ENCODE results near the gene SRGAP2C.
"Not testable (repeated sequence)": the region's sequence is repeated elsewhere in the genome, so short reads cannot be mapped to it uniquely, and the experiment has no call there.

Gene SRGAP2C

DNA sequence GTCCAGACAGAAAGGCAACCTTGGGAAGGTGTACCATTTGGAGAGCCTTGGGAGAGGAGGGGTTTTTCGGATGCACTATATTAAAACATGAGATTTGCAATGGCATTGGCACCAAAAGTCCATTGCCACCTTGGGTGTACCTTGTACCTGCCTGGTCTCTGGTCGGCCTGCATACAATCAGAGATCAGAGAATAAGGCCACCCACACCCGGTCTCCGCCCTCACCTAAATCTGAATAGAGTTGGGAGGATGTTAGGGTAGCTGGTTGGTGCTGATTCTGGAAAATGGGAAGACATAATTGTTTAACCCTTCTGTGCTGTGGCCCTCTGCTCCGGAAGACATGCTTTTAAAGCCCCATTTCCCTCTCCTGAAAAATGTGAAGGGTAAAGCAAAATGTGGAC is 3.1 kb downstream of the SRGAP2C start:
- H3K4me3 ChIP-seq (ENCODE audit: insufficient read depth, low read depth, low read length); H3K27ac ChIP-seq (ENCODE audit: insufficient read depth, low read depth, low read length, poor library complexity, severe bottlenecking); H3K9me3 ChIP-seq (ENCODE audit: control insufficient read depth, low read length); H3K4me1 ChIP-seq (ENCODE audit: control insufficient read depth, insufficient read depth, low read length); H3K36me3 ChIP-seq (ENCODE audit: control insufficient read depth, insufficient read depth, low read length); H3K27me3 ChIP-seq (ENCODE audit: control insufficient read depth, insufficient read depth, low read length, poor library complexity, severe bottlenecking): not testable (repeated sequence)
- 86 to 93% methylated on average over 1 to 4 of the region's 5 CpGs for WGBS, 2 experiments

DNA sequence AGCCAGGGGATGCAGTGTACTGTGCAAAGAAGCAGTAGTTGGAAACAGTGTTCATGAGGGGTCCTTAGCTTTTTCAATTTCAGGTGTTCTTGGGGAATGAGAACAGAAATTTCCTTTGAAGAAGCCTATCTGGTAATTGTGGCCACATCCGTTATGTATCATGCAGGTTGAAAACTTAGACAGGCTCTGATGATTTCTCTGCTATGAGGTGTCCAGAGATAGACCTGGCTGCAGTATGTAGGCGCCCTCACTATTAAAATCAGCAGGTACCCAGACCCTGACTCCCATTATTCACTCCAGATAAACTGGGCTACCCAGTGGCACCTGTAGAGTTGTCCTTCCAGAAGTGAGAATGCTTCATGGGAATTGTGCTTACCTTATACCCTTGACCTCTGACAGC is 7.7 kb downstream of the SRGAP2C start:
- H3K9me3 ChIP-seq (ENCODE audit: control insufficient read depth, low read length); H3K27ac ChIP-seq (ENCODE audit: insufficient read depth, low read depth, low read length, poor library complexity, severe bottlenecking); H3K4me1 ChIP-seq (ENCODE audit: control insufficient read depth, insufficient read depth, low read length); H3K36me3 ChIP-seq (ENCODE audit: control insufficient read depth, insufficient read depth, low read length); H3K27me3 ChIP-seq (ENCODE audit: control insufficient read depth, insufficient read depth, low read length, poor library complexity, severe bottlenecking); H3K4me3 ChIP-seq (ENCODE audit: insufficient read depth, low read depth, low read length): not testable (repeated sequence)
- no CpG with 5 or more reads among the region's 2 CpGs for WGBS, 2 experiments

DNA sequence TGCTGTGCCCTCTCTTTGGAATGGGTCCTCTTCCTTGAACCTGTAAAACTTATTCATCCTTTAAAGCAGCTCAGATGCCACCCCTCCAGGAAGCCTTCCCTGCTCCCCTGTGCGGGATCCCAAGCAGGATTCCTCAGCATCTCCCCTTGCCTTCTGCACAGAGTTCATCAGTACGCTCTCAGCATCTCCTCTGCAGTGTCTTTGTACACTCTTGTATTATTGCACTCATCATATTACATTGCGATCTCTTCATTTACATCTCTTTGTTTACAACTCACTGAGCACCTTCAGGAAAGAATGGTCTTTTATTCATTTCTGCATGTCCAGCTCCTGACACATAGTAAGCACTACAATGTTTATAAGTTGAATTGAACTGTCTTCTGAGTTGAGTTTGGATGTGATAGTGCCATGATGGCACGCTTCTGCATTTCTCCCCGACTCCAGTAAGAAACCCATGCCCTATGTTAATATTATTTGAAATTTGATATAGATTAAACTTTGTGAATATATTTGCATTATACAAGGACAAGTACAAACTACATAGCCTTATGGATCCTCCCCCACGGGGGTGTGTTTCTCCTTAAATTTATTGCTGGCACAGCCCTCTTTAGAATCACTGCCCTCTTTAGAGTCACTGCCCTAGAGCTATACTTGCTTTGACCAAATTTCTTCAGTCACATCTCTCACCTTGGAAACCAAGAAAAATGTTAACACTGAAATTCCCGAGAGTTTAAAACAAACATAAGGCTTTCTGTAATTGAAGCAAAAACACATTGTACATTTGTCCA is 12.5 kb downstream of the SRGAP2C start:
- not testable (repeated sequence) for H3K4me1 ChIP-seq (ENCODE audit: control insufficient read depth, insufficient read depth, low read length); H3K27ac ChIP-seq (ENCODE audit: insufficient read depth, low read depth, low read length, poor library complexity, severe bottlenecking); H3K4me3 ChIP-seq (ENCODE audit: insufficient read depth, low read depth, low read length); H3K36me3 ChIP-seq (ENCODE audit: control insufficient read depth, insufficient read depth, low read length); H3K27me3 ChIP-seq (ENCODE audit: control insufficient read depth, insufficient read depth, low read length, poor library complexity, severe bottlenecking); H3K9me3 ChIP-seq (ENCODE audit: control insufficient read depth, low read length)
- WGBS, 2 experiments = 92 to 100% methylated on average over 2 of the region's 7 CpGs

DNA sequence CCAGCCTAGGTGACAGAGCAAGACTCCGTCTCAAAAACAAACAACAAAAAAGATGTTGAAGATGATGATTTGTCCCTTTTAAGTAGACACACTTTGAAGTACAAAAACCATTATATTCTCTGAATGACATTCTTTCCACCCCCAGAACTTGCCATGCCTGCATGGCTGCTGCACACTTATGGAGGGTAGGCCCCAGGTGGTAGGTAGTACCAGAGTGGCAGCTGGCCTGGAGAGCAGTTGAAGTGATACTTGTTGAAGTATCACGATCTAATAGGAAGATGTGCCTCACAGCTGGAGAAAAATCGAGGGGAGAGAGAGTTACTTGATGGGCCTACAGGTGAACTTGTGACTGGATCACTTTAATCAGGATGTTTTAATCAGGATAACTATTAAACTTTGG is 15.0 kb downstream of the SRGAP2C start:
- not testable (repeated sequence) for H3K4me1 ChIP-seq (ENCODE audit: control insufficient read depth, insufficient read depth, low read length); H3K4me3 ChIP-seq (ENCODE audit: insufficient read depth, low read depth, low read length); H3K27me3 ChIP-seq (ENCODE audit: control insufficient read depth, insufficient read depth, low read length, poor library complexity, severe bottlenecking); H3K36me3 ChIP-seq (ENCODE audit: control insufficient read depth, insufficient read depth, low read length); H3K9me3 ChIP-seq (ENCODE audit: control insufficient read depth, low read length); H3K27ac ChIP-seq (ENCODE audit: insufficient read depth, low read depth, low read length, poor library complexity, severe bottlenecking)
- no CpG with 5 or more reads among the region's 3 CpGs for WGBS, 2 experiments

DNA sequence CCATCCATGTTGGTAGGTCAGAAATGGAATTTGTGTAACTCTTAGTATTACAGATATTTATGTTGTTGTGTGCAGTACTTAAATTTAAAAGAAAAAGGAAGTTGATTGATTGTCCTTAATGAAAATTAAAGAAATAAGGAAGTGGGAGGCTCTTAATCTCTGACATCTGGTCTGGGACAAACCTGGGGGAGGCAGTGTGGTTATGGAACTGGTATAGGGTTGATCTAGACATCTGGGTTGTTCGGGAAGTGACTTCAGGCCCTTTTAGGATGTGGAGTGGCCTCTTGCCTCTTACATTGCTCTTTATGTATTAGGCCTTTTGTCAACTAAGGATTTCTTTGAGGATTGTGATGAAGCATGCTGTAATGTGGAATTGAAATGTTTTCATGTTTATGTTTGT is 15.5 kb downstream of the SRGAP2C start:
- H3K36me3 ChIP-seq (ENCODE audit: control insufficient read depth, insufficient read depth, low read length); H3K27ac ChIP-seq (ENCODE audit: insufficient read depth, low read depth, low read length, poor library complexity, severe bottlenecking); H3K4me1 ChIP-seq (ENCODE audit: control insufficient read depth, insufficient read depth, low read length); H3K9me3 ChIP-seq (ENCODE audit: control insufficient read depth, low read length); H3K27me3 ChIP-seq (ENCODE audit: control insufficient read depth, insufficient read depth, low read length, poor library complexity, severe bottlenecking); H3K4me3 ChIP-seq (ENCODE audit: insufficient read depth, low read depth, low read length): not testable (repeated sequence)
- WGBS, 2 experiments = no CpG with 5 or more reads among the region's 1 CpG

DNA sequence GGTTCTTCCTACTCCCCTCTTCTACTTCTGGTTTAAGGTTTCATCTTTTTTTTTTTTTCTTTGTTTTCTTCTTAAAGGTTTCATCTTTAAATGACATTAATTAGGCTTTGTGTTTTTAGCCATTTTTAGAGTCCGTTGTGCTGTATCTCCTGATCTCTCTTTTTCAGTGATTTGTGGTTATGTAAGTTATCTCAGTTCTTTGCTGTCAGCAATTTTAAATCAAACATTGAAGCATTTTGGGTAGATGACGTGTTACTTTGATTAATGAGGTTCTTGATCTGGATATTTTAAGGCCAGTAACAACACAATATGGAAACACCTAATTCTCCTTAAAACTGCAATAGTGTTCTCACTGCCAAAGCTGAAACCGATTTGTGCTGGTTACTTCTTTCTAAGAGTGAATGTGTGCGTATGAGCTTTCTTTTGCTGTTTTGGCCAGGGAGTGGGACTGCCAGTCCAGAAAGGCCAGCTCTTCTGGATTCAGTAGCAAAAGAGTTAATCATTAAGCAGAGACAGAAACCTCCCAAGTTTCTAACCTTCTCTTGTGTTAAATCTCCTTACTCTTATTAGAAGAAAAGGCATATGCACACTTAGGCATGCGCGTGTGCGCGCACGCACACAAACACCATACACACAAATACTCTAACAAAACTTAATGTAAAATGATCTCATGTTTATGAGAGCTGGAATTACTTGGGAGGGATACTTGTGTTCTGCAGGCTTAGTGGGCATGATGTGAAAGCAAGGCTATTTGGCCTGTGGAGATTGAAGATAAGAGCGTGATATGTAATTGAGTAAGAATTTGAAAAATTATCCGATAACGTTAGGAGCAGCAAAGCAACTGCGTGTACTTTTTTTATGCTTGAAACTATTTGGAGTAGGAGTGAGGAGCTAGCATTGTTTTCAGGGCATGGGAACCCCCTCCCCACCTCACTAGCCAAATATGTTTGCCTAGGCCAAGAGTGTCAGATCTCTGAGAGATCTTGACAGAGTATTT is 16.5 kb downstream of the SRGAP2C start:
- H3K4me3 ChIP-seq (ENCODE audit: insufficient read depth, low read depth, low read length); H3K27ac ChIP-seq (ENCODE audit: insufficient read depth, low read depth, low read length, poor library complexity, severe bottlenecking); H3K36me3 ChIP-seq (ENCODE audit: control insufficient read depth, insufficient read depth, low read length); H3K9me3 ChIP-seq (ENCODE audit: control insufficient read depth, low read length); H3K4me1 ChIP-seq (ENCODE audit: control insufficient read depth, insufficient read depth, low read length); H3K27me3 ChIP-seq (ENCODE audit: control insufficient read depth, insufficient read depth, low read length, poor library complexity, severe bottlenecking): not testable (repeated sequence)
- WGBS, 2 experiments = 87 to 89% methylated on average over 3 to 7 of the region's 13 CpGs

DNA sequence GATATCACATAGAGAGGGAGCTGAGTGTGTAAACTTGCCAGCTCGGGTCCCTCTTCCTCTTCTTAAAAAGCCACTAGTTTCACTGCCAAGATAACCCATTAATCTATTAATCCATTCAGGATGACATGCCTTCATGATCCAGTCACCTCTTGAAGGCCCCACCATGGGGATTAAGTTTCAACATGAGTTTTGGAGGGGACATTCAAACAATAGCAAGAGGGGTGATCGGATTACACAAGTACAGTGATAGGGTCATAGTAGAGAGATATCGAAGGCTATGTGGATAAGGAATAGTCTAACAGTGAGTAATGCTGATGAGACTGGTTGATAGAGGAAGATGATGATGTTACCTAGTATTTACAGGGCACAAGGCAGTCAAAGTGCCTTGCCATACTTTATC is 18.2 kb downstream of the SRGAP2C start:
- whole genome bisulfite sequencing, 2 experiments = 94% methylated on average over 2 to 3 of the region's 3 CpGs
- H3K9me3 ChIP-seq (ENCODE audit: control insufficient read depth, low read length); H3K4me1 ChIP-seq (ENCODE audit: control insufficient read depth, insufficient read depth, low read length); H3K4me3 ChIP-seq (ENCODE audit: insufficient read depth, low read depth, low read length); H3K27me3 ChIP-seq (ENCODE audit: control insufficient read depth, insufficient read depth, low read length, poor library complexity, severe bottlenecking); H3K36me3 ChIP-seq (ENCODE audit: control insufficient read depth, insufficient read depth, low read length); H3K27ac ChIP-seq (ENCODE audit: insufficient read depth, low read depth, low read length, poor library complexity, severe bottlenecking): not testable (repeated sequence)

DNA sequence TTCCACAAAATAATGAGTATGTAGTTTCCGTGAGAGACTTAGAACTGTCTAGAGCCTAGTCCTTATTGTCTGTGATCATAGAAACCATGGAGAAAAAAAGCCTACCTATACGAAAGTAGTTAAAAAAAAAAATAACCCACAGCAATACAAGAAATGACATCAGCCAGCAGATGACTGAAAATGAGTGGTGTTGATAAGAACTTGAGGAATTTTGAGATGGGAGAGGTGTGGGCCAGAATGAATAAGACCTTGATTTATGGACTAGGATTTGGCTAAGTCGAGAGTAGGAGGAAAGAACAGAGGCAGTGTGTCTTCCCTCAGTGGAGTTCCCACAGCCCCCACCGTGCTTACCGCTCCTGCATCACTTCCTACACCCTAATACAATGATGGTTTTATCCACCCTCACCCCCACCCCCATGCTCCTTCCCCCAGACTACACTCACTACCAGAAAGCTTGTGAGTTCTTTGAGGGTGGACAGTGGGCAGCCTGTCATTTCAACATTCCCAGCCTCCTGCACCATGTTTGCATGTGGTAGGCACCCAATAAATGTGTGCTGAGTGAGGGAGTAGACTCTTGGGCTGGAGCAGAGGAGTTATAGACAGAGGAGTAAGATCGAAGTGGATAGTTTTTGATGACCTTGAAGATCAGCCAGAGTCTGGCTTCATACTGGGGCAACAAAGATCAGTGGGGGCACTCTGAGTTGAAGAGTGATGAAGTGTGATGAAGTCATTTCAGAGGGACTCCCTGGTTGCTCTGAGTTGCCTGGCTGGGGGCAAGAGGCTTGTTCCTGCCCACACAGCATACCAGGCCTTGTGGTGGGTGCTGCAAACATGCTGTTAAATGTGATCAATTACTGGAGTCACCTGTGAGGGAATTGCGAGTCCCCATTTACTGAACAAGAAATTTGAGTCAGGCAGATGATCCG is 21.3 kb downstream of the SRGAP2C start:
- WGBS, 2 experiments = 91 to 95% methylated on average over 1 of the region's 8 CpGs
- H3K27ac ChIP-seq (ENCODE audit: insufficient read depth, low read depth, low read length, poor library complexity, severe bottlenecking); H3K27me3 ChIP-seq (ENCODE audit: control insufficient read depth, insufficient read depth, low read length, poor library complexity, severe bottlenecking); H3K4me3 ChIP-seq (ENCODE audit: insufficient read depth, low read depth, low read length); H3K4me1 ChIP-seq (ENCODE audit: control insufficient read depth, insufficient read depth, low read length); H3K9me3 ChIP-seq (ENCODE audit: control insufficient read depth, low read length); H3K36me3 ChIP-seq (ENCODE audit: control insufficient read depth, insufficient read depth, low read length): not testable (repeated sequence)

DNA sequence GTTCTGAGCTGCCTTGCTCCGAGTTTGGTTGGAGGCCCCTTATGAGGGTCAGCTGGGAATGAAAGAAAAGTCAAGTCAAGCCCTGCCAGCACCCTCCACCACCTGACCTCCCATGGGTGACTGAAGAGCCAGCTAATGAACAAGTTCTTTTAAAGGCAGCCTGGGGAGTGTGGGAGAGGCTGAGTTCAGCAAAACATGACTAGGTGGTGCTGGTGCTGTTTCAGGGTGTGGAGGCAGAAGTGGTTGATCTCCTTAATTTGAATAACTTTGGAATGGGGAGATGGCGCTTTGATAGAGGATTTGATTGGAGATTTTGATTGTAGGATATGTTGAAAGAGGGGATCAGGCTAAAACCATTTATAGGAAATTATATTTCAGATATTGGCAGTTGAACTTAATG is 22.6 kb downstream of the SRGAP2C start:
- H3K4me1 ChIP-seq (ENCODE audit: control insufficient read depth, insufficient read depth, low read length) = not testable (repeated sequence)
- 94 to 100% methylated on average over 1 of the region's 2 CpGs for WGBS, 2 experiments

DNA sequence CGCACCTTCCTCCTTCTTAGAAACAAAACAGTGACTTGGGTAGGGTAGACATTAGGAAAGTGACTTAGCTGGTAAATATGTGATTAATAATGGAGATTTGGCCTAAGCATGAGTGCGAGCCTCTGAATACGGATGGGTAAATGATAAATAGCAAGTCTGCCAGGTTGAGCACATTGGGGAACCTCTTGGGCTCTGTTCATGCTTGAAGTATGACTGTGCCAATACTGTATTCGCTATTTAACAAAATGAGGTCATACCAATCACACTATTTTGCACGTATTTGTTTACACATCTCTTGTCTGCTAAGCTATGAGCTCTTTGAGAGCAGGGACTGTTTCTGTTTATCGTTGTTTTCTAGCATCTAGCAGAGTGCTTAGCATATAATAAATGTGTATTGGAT is 23.6 kb downstream of the SRGAP2C start:
- H3K27ac ChIP-seq (ENCODE audit: insufficient read depth, low read depth, low read length, poor library complexity, severe bottlenecking); H3K9me3 ChIP-seq (ENCODE audit: control insufficient read depth, low read length): not testable (repeated sequence)
- WGBS, 2 experiments = 100% methylated on average over 3 of the region's 6 CpGs

More for the DNA sequence above, 22.6 kb downstream of the SRGAP2C start:
- not testable (repeated sequence) for H3K36me3 ChIP-seq (ENCODE audit: control insufficient read depth, insufficient read depth, low read length); H3K4me3 ChIP-seq (ENCODE audit: insufficient read depth, low read depth, low read length); H3K27ac ChIP-seq (ENCODE audit: insufficient read depth, low read depth, low read length, poor library complexity, severe bottlenecking); H3K9me3 ChIP-seq (ENCODE audit: control insufficient read depth, low read length); H3K27me3 ChIP-seq (ENCODE audit: control insufficient read depth, insufficient read depth, low read length, poor library complexity, severe bottlenecking)

More for the DNA sequence above, 23.6 kb downstream of the SRGAP2C start:
- not testable (repeated sequence) for H3K4me3 ChIP-seq (ENCODE audit: insufficient read depth, low read depth, low read length); H3K36me3 ChIP-seq (ENCODE audit: control insufficient read depth, insufficient read depth, low read length); H3K27me3 ChIP-seq (ENCODE audit: control insufficient read depth, insufficient read depth, low read length, poor library complexity, severe bottlenecking); H3K4me1 ChIP-seq (ENCODE audit: control insufficient read depth, insufficient read depth, low read length)

Data from ectodermal cell (in vitro differentiated cells).